ENCODE measurements around the gene HABP4. TPM values are rescaled to one million over a fixed set of nuclear protein-coding genes. Genes with fewer than 3 reads are reported as not detected.
A peak's percentile ranks its signal among the peaks of the same experiment; 100 is the strongest.

Gene HABP4, protein sequence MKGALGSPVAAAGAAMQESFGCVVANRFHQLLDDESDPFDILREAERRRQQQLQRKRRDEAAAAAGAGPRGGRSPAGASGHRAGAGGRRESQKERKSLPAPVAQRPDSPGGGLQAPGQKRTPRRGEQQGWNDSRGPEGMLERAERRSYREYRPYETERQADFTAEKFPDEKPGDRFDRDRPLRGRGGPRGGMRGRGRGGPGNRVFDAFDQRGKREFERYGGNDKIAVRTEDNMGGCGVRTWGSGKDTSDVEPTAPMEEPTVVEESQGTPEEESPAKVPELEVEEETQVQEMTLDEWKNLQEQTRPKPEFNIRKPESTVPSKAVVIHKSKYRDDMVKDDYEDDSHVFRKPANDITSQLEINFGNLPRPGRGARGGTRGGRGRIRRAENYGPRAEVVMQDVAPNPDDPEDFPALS
- 1 to 10 TPM; 3.1 to 3.2 TPM for polyA plus RNA-seq

- no peaks in the 10 kb centered on the region for H3K36me3 ChIP-seq (ENCODE audit: control insufficient read depth in 2 of 2, insufficient read depth in 2 of 2, low read length in 1 of 2)
- H3K9me3 ChIP-seq (ENCODE audit: control insufficient read depth in 2 of 2, insufficient read depth in 1 of 2, low read depth in 1 of 2, low read length in 1 of 2): no peaks in the 10 kb centered on the region
- H3K27me3 ChIP-seq (ENCODE audit: control insufficient read depth in 1 of 2, insufficient read depth in 2 of 2, low read length in 2 of 2): no peaks in the 10 kb centered on the region
- H3K4me3 ChIP-seq (ENCODE audit: low read depth in 1 of 2, low read length in 2 of 2): peak within 1 kb of the TSS; percentile 78 to 85
- WGBS, 2 donors: 0% methylated on average over 97 to 108 of the region's 108 CpGs
- H3K27ac ChIP-seq (ENCODE audit: low read depth in 2 of 2, low read length in 1 of 2): peak within 1 kb of the TSS; percentile 88 to 95
- peaks cover 0 to 3% of the 10 kb centered on the region in 2 donors for H3K4me1 ChIP-seq (ENCODE audit: control insufficient read depth in 2 of 2, insufficient read depth in 2 of 2, low read length in 1 of 2)
Measured at GRCh38 chr9:96449845-96450612, at the start of gene HABP4. TSS of gene HABP4 (plus strand) at chr9:96450169. CDS start at chr9:96450280, 111 bp downstream.

DNA sequence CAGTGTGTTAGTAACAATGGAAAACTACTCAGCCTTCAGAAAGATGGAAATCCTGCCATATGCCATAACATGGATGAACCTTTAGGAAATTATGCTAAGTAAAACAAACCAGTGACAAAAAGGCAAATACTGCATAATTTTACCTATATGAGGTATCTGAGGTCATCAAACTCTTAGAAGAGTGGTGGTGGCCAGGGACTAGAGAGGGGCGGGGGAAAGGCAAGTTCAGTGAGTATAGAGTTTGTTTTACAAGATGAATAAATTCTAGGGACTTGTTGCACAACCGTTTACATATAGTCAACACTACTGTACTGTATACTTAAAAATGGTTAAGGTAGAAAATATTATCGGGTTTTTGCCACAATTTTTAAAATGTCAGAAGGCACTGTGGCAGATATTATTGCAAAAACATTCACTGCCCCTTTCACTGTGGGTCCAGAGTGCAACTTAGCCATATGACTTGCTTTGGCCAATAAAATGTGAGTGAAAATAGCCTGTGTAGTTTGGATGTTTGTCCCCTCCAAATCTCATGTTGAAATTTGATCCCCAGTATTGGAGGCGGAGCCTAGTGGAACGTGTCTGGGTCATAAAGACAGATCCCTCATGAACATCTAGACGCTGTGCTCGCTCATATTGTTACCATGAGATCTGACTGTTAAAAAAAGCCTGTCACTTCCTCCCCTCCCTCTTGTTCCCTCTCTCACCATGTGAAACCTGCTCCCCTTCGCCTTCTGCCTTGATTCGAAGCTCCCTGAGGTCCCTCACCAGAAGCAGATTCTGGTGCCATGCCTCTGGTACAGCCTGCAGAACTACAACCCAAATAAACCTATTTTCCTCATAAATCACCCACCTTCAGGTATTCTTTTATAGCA is 41.3 kb upstream of the HABP4 start:
- 78 to 82% methylated on average over 9 of the region's 9 CpGs for WGBS, 2 donors
- H3K4me1 ChIP-seq (ENCODE audit: control insufficient read depth in 2 of 2, insufficient read depth in 2 of 2, low read length in 1 of 2): no peaks in the 10 kb centered on the region
- H3K36me3 ChIP-seq (ENCODE audit: control insufficient read depth in 2 of 2, insufficient read depth in 2 of 2, low read length in 1 of 2): no peaks in the 10 kb centered on the region
- H3K9me3 ChIP-seq (ENCODE audit: control insufficient read depth in 2 of 2, insufficient read depth in 1 of 2, low read depth in 1 of 2, low read length in 1 of 2): no peaks in the 10 kb centered on the region
- H3K27me3 ChIP-seq (ENCODE audit: control insufficient read depth in 1 of 2, insufficient read depth in 2 of 2, low read length in 2 of 2): no peaks in the 10 kb centered on the region
- no peak overlapping the region for H3K4me3 ChIP-seq (ENCODE audit: low read depth in 1 of 2, low read length in 2 of 2)
- H3K27ac ChIP-seq (ENCODE audit: low read depth in 2 of 2, low read length in 1 of 2): no peak overlapping the region

GRCh38 chr9:96411129-96411838 is 38.7 kb upstream of the HABP4 start:
- Histone ChIP-seq H3K9me3 (ENCODE audit: control insufficient read depth in 2 of 2, insufficient read depth in 1 of 2, low read depth in 1 of 2, low read length in 1 of 2) (no peaks in the 10 kb centered on the region), H3K4me1 (ENCODE audit: control insufficient read depth in 2 of 2, insufficient read depth in 2 of 2, low read length in 1 of 2) (no peaks in the 10 kb centered on the region), H3K27ac (ENCODE audit: low read depth in 2 of 2, low read length in 1 of 2) (no peak overlapping the region), H3K4me3 (ENCODE audit: low read depth in 1 of 2, low read length in 2 of 2) (no peak overlapping the region), H3K36me3 (ENCODE audit: control insufficient read depth in 2 of 2, insufficient read depth in 2 of 2, low read length in 1 of 2) (no peaks in the 10 kb centered on the region), H3K27me3 (ENCODE audit: control insufficient read depth in 1 of 2, insufficient read depth in 2 of 2, low read length in 2 of 2) (no peaks in the 10 kb centered on the region)
- 91 to 94% methylated on average over 5 of the region's 5 CpGs for WGBS, 2 donors

DNA sequence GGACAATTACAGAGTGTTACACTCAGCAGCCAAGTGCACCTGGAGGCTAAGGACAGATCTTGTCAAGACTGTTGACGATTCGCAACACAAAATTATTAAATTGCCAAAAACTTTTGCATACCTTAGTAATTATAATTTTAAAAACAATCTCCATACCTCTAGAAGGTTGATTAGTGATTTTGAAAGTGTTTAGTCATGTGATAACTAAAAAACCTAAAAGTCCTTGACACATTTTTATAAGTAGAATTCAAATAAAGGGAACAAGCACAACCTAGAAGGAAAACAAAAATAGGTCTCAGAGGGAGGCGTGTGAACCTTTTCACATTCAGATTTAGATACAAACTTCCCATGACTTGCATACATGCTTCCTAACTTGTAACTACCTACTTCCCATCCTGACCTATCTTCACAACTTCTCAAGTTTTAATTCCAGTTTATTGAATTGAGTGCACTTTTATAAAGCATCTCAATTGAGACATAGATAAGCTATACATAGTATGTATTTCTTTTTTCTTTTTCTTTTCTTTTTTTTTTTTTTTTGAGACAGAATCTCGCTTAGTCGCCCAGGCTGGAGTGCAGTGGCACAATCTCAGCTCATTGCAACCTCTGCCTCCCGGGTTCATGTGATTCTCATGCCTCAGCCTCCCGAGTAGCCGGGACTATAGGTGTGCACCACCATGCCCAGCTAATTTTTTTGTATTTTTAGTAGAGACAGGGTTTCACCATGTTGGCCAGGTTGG is 37.6 kb upstream of the HABP4 start:
- no peak overlapping the region for H3K4me3 ChIP-seq (ENCODE audit: low read depth in 1 of 2, low read length in 2 of 2)
- no peaks in the 10 kb centered on the region for H3K27me3 ChIP-seq (ENCODE audit: control insufficient read depth in 1 of 2, insufficient read depth in 2 of 2, low read length in 2 of 2)
- no peaks in the 10 kb centered on the region for H3K9me3 ChIP-seq (ENCODE audit: control insufficient read depth in 2 of 2, insufficient read depth in 1 of 2, low read depth in 1 of 2, low read length in 1 of 2)
- 88 to 91% methylated on average over 8 of the region's 8 CpGs for WGBS, 2 donors
- H3K4me1 ChIP-seq (ENCODE audit: control insufficient read depth in 2 of 2, insufficient read depth in 2 of 2, low read length in 1 of 2): no peaks in the 10 kb centered on the region
- H3K36me3 ChIP-seq (ENCODE audit: control insufficient read depth in 2 of 2, insufficient read depth in 2 of 2, low read length in 1 of 2): no peaks in the 10 kb centered on the region
- no peak overlapping the region for H3K27ac ChIP-seq (ENCODE audit: low read depth in 2 of 2, low read length in 1 of 2)

DNA sequence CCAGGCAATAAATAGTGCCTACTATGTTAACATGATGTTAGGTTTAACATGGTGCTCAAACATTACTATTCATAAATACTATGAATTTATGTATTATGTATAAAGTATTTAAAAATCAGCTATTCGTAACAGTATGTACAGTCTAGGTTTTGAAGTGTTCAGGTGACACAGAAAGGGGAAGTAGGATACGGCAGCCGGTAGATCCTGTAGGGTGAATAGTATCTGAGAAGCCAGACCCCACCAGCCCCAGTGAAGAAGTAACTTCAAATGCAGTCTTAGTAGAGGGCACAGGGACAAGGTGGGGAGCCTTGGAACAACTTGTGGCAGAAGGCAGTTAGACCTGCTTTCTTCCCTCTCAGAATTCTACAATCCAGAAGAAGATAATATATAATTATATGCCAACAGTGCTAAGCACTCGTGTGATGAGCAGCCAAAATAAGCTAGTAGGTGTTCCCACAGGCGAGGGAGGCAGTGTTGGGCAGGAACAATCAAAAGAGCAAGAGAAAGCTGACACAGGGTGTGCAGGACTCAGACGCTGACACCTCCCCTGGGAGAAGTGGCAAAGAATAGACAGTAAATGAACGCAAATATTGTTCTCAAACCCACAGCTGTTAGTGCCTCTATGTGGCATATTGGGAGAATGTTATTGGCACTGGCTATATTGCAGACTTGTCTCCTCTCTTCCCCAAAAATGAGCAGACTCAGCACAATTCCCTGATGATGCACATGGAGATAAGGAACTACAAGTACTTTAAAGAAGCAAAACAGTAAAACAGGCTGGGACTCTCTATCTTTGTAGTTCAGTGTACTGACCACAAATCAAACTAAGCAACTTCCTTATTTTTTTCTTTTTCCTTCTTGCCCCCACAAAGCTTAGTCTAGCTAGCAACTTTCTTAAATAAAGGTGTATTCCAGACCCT is 36.4 kb upstream of the HABP4 start:
- Histone ChIP-seq H3K4me3 (ENCODE audit: low read depth in 1 of 2, low read length in 2 of 2) (no peak overlapping the region), H3K4me1 (ENCODE audit: control insufficient read depth in 2 of 2, insufficient read depth in 2 of 2, low read length in 1 of 2) (no peaks in the 10 kb centered on the region), H3K9me3 (ENCODE audit: control insufficient read depth in 2 of 2, insufficient read depth in 1 of 2, low read depth in 1 of 2, low read length in 1 of 2) (no peaks in the 10 kb centered on the region), H3K27ac (ENCODE audit: low read depth in 2 of 2, low read length in 1 of 2) (peak overlapping the region; percentile 1 to 7), H3K36me3 (ENCODE audit: control insufficient read depth in 2 of 2, insufficient read depth in 2 of 2, low read length in 1 of 2) (no peaks in the 10 kb centered on the region), H3K27me3 (ENCODE audit: control insufficient read depth in 1 of 2, insufficient read depth in 2 of 2, low read length in 2 of 2) (no peaks in the 10 kb centered on the region)
- WGBS, 2 donors: 31 to 37% methylated on average over 7 of the region's 7 CpGs

GRCh38 chr9:96417051-96417586 is 32.9 kb upstream of the HABP4 start:
- Histone ChIP-seq H3K4me1 (ENCODE audit: control insufficient read depth in 2 of 2, insufficient read depth in 2 of 2, low read length in 1 of 2) (no peaks in the 10 kb centered on the region), H3K36me3 (ENCODE audit: control insufficient read depth in 2 of 2, insufficient read depth in 2 of 2, low read length in 1 of 2) (no peaks in the 10 kb centered on the region), H3K9me3 (ENCODE audit: control insufficient read depth in 2 of 2, insufficient read depth in 1 of 2, low read depth in 1 of 2, low read length in 1 of 2) (no peaks in the 10 kb centered on the region), H3K4me3 (ENCODE audit: low read depth in 1 of 2, low read length in 2 of 2) (peak overlapping the region; percentile 66 to 73), H3K27me3 (ENCODE audit: control insufficient read depth in 1 of 2, insufficient read depth in 2 of 2, low read length in 2 of 2) (no peaks in the 10 kb centered on the region), H3K27ac (ENCODE audit: low read depth in 2 of 2, low read length in 1 of 2) (peak overlapping the region; percentile 95 to 99)
- 1% methylated on average over 50 of the region's 50 CpGs for WGBS, 2 donors

GRCh38 chr9:96417661-96418082 is 32.3 kb upstream of the HABP4 start:
- peak overlapping the region; percentile 95 to 99 for H3K27ac ChIP-seq (ENCODE audit: low read depth in 2 of 2, low read length in 1 of 2)
- H3K4me1 ChIP-seq (ENCODE audit: control insufficient read depth in 2 of 2, insufficient read depth in 2 of 2, low read length in 1 of 2): no peaks in the 10 kb centered on the region
- H3K36me3 ChIP-seq (ENCODE audit: control insufficient read depth in 2 of 2, insufficient read depth in 2 of 2, low read length in 1 of 2): no peaks in the 10 kb centered on the region
- peak overlapping the region; percentile 66 to 73 for H3K4me3 ChIP-seq (ENCODE audit: low read depth in 1 of 2, low read length in 2 of 2)
- H3K27me3 ChIP-seq (ENCODE audit: control insufficient read depth in 1 of 2, insufficient read depth in 2 of 2, low read length in 2 of 2): no peaks in the 10 kb centered on the region
- no peaks in the 10 kb centered on the region for H3K9me3 ChIP-seq (ENCODE audit: control insufficient read depth in 2 of 2, insufficient read depth in 1 of 2, low read depth in 1 of 2, low read length in 1 of 2)
- WGBS, 2 donors: 0 to 1% methylated on average over 25 to 62 of the region's 62 CpGs
